ENCODE results near the gene COLGALT1. TPM values are rescaled to one million over a fixed set of nuclear protein-coding genes. Genes with fewer than 3 reads are reported as not detected.
"Not testable (repeated sequence)": the region's sequence is repeated elsewhere in the genome, so short reads cannot be mapped to it uniquely, and the experiment has no call there.

COLGALT1 gene
- total RNA-seq (2022) (80.1 and 81.9 TPM in 2 replicates), Bru-seq, nascent RNA (percentile 55 among the genes with signal in this experiment), BruChase-seq, experiment 1, labeled RNA remaining after a 2-hour chase (percentile 69 among the genes with signal in this experiment), BruChase-seq, experiment 2, labeled RNA remaining after a 6-hour chase (percentile 87 among the genes with signal in this experiment)
- long read RNA-seq, transcript COLGALT1-202 (2 exons, 2,941 nt) = minor isoform, 7 of 100 reads
- long read RNA-seq, transcript COLGALT1-201 (12 exons, 3,704 nt) = major isoform, 57 of 100 reads
- long read RNA-seq, partial matches to known transcripts = 28 of 100 reads
- long read RNA-seq, other reads (novel, unspliced or antisense) = 8 of 100 reads

- no TSS peak for BruUV-seq (replicated peaks)
- TF ChIP-seq, protein P1, sequence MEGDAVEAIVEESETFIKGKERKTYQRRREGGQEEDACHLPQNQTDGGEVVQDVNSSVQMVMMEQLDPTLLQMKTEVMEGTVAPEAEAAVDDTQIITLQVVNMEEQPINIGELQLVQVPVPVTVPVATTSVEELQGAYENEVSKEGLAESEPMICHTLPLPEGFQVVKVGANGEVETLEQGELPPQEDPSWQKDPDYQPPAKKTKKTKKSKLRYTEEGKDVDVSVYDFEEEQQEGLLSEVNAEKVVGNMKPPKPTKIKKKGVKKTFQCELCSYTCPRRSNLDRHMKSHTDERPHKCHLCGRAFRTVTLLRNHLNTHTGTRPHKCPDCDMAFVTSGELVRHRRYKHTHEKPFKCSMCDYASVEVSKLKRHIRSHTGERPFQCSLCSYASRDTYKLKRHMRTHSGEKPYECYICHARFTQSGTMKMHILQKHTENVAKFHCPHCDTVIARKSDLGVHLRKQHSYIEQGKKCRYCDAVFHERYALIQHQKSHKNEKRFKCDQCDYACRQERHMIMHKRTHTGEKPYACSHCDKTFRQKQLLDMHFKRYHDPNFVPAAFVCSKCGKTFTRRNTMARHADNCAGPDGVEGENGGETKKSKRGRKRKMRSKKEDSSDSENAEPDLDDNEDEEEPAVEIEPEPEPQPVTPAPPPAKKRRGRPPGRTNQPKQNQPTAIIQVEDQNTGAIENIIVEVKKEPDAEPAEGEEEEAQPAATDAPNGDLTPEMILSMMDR (IDR thresholded peaks at IDR 0.05; ENCODE audit: insufficient read depth in 1 of 2, low read depth in 1 of 2, low read length in 1 of 2, severe bottlenecking in 1 of 2, unreplicated experiment in 1 of 2) = no peak
- DNase-seq = peak; percentile 96 to 97
- Mint-ChIP-seq H3K4me3 (ENCODE audit: unreplicated experiment) (peak within 1 kb of the TSS; percentile 77), H3K36me3 (ENCODE audit: insufficient read depth, unreplicated experiment) (peaks cover 28% of the 10 kb centered on the region), H3K9me3 (ENCODE audit: unreplicated experiment) (no peaks in the 10 kb centered on the region), H3K27me3 (ENCODE audit: insufficient read depth, unreplicated experiment) (no peaks in the 10 kb centered on the region), H3K4me1 (ENCODE audit: low read depth, unreplicated experiment) (peaks cover 13% of the 10 kb centered on the region), H3K27ac (ENCODE audit: unreplicated experiment) (peak within 1 kb of the TSS; percentile 53)
- CTCF ChIA-PET = no interaction called here
- Histone ChIP-seq H3K9me3 (no peaks in the 10 kb centered on the region), H3K36me3 (ENCODE audit: control insufficient read depth, insufficient read depth, low read length) (peaks cover 1% of the 10 kb centered on the region), H3K4me1 (0 out of 2 replicates have a peak, but pooled peaks cover 9% of the 10 kb centered on the region), H3K27me3 (replicated peaks; ENCODE audit: control insufficient read depth, insufficient read depth, low read length) (no peaks in the 10 kb centered on the region), H3K4me3 (ENCODE audit: low read depth, low read length) (peak within 1 kb of the TSS; percentile 95)
- POLR2A ChIA-PET = interaction anchor here (0.6 kb wide), 1 partner anchor 737 kb away, joined by 9 read pairs; no protein-coding TSS in a partner anchor
- intact Hi-C loops (cut with micrococcal nuclease; ENCODE audit: unreplicated experiment) = loop anchor here (5.0 kb wide), 2 partner anchors 52 to 218 kb away; partner anchors contain the start of gene GTPBP3
Measured at GRCh38 chr19:17555480-17555928, at the start of gene COLGALT1. TSS of gene COLGALT1 (plus strand) at chr19:17555649. CDS start at chr19:17555714, 65 bp downstream.

- Mint-ChIP-seq H3K27me3 (ENCODE audit: insufficient read depth, unreplicated experiment) (no peaks in the 10 kb centered on the region), H3K9me3 (ENCODE audit: unreplicated experiment) (no peaks in the 10 kb centered on the region), H3K4me3 (ENCODE audit: unreplicated experiment) (no peak overlapping the region), H3K36me3 (ENCODE audit: insufficient read depth, unreplicated experiment) (peaks cover 19% of the 10 kb centered on the region), H3K27ac (ENCODE audit: unreplicated experiment) (no peak overlapping the region), H3K4me1 (ENCODE audit: low read depth, unreplicated experiment) (peaks cover 5% of the 10 kb centered on the region)
- no peak overlapping the region for H3K4me3 ChIP-seq (ENCODE audit: low read depth, low read length)
- H3K4me1 ChIP-seq = peaks cover 5% of the 10 kb centered on the region
- intact Hi-C loops (cut with micrococcal nuclease; ENCODE audit: unreplicated experiment) = no loop called here
- no TSS peak for BruUV-seq (replicated peaks)
- no peaks in the 10 kb centered on the region for H3K36me3 ChIP-seq (ENCODE audit: control insufficient read depth, insufficient read depth, low read length)
- no peaks in the 10 kb centered on the region for H3K27me3 ChIP-seq (replicated peaks; ENCODE audit: control insufficient read depth, insufficient read depth, low read length)
- ChIA-PET POLR2A (no interaction called here), CTCF (no interaction called here)
- TF ChIP-seq, protein P1 (IDR thresholded peaks at IDR 0.05; ENCODE audit: insufficient read depth in 1 of 2, low read depth in 1 of 2, low read length in 1 of 2, severe bottlenecking in 1 of 2, unreplicated experiment in 1 of 2) = no peak
- no peak for DNase-seq
- H3K9me3 ChIP-seq = no peaks in the 10 kb centered on the region; the same call in 1 of the 2 replicates
Measured at GRCh38 chr19:17506745-17507144, 48.7 kb upstream of the COLGALT1 start.

DNA sequence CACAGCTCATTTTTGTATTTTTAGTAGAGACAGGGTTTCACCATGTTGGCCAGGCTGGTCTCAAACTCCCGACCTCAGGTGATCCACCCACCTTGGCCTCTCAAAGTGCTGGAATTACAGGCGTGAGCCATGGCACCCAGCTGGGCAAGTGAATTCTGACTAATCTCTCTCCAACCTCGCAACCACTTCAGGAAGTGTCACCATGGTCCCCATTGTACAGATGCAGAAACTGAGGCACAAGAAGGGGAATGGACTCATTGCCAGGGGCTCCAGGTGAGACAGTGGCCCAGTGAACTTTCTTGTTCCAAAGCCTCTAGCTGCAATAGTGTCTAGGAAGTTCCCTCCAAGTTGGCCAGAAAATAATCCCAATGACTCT, 46.9 kb upstream of the COLGALT1 start:
- CTCF ChIA-PET; H3K36me3 ChIP-seq (ENCODE audit: control insufficient read depth, insufficient read depth, low read length); BruUV-seq (replicated peaks); H3K27me3 ChIP-seq (replicated peaks; ENCODE audit: control insufficient read depth, insufficient read depth, low read length); H3K4me1 ChIP-seq; H3K9me3 ChIP-seq; DNase-seq; H3K4me3 Mint-ChIP-seq (ENCODE audit: unreplicated experiment); intact Hi-C loops (cut with micrococcal nuclease; ENCODE audit: unreplicated experiment); H3K4me3 ChIP-seq (ENCODE audit: low read depth, low read length); H3K27me3 Mint-ChIP-seq (ENCODE audit: insufficient read depth, unreplicated experiment); H3K9me3 Mint-ChIP-seq (ENCODE audit: unreplicated experiment); H3K4me1 Mint-ChIP-seq (ENCODE audit: low read depth, unreplicated experiment); POLR2A ChIA-PET: not testable (repeated sequence)
- H3K36me3 Mint-ChIP-seq (ENCODE audit: insufficient read depth, unreplicated experiment) = peaks cover 19% of the 10 kb centered on the region
- peak overlapping the region; percentile 73 for H3K27ac Mint-ChIP-seq (ENCODE audit: unreplicated experiment)
